Adrenal gland (tissue), 12 donors: ENCODE data around the gene ZDHHC17. TPM values are rescaled to one million over a fixed set of nuclear protein-coding genes. Genes with fewer than 3 reads are reported as not detected.

ENCODE experiments used
- DNase-seq, 7 donors: peaks; one replicate each; pipeline ENCODE4 v3.0.0-alpha.2; 2019 to 2020
- H3K27ac ChIP-seq, 5 donors: fragments of 200-600 bp; sonication (generic) in 4 of 5; 1 replicate in 3 of 5; 2 replicates in 2 of 5; pipeline versions ENCODE4 v1.5.1 to v1.8.0; 2016 to 2020; ENCODE audit warnings: mild to moderate bottlenecking in 1 of 5
- H3K27me3 ChIP-seq: fragments of 200-600 bp; 2 replicates; pipeline ENCODE4 v1.8.0; 2021
- H3K36me3 ChIP-seq, 2 donors: fragments of 200-600 bp; replicated peaks in 1 of 2; 1 replicate in 1 of 2; 2 replicates in 1 of 2; pipeline versions ENCODE4 v1.5.1 to v1.8.0; 2018 to 2022
- H3K4me1 ChIP-seq, 2 donors: fragments of 200-600 bp; replicated peaks in 1 of 2; 1 replicate in 1 of 2; 2 replicates in 1 of 2; pipeline versions ENCODE4 v1.5.1 to v1.8.0; 2018 to 2021
- H3K4me3 ChIP-seq, 4 donors: fragments of 200-600 bp; sonication (generic) in 3 of 4; one replicate each; pipeline ENCODE4 v1.5.1; 2016 to 2018
- H3K9me3 ChIP-seq, 3 donors: fragments of 200-600 bp; sonication (generic) in 1 of 3; replicated peaks in 1 of 3; 1 replicate in 2 of 3; 2 replicates in 1 of 3; pipeline versions ENCODE4 v1.5.1 to v1.8.0; 2016 to 2021
- POLR2A ChIP-seq, 2 donors: fragments of 450-650 bp; IDR thresholded peaks; one replicate each; pipeline ENCODE4 v1.6.1; 2017; ENCODE audit warnings: antibody characterized with exemption in 2 of 2, mild to moderate bottlenecking in 2 of 2, moderate library complexity in 1 of 2
- WGBS, 4 donors: extraction: QIAGEN DNeasy Blood & Tissue Kit in 2 of 4; methylation state at CpG; one replicate each; pipeline versions ENCODE4 v1.1.5 to v1.1.7; 2013 to 2017; 5-methylcytosine and 5-hydroxymethylcytosine counted together
- intact Hi-C, 2 donors: fragments of 100-400 bp; cut with DNase I; formaldehyde crosslinking; loops; one replicate each; pipeline versions ENCODE4 v1.14.1 to v1.15.0; 2022 to 2023
- polyA plus RNA-seq, 3 donors: library from polyadenylated mRNA; stranded (reverse); fragments of 200-250 nt in 2 of 3; fragments of 350-450 nt in 1 of 3; fragmentation: Illumina TruSeq in 1 of 3; extraction: RNeasy Lipid Tissue Mini Kit (QIAGEN cat#74804) in 1 of 3; gene quantifications; one replicate each; pipeline ENCODE4 v1.2.3, GENCODE V29; 2013 to 2014
- total RNA-seq, 9 donors: library from RNA; depleted of rRNA in 4 of 9; stranded (reverse); fragments of >200 nt in 4 of 9; fragments of 120-200 nt in 1 of 9; fragmentation: NEBNext Ultra II Directional in 1 of 9; extraction: Animal tissue kit (Norgen Biotek cat#: 25700) in 1 of 9; gene quantifications; one replicate each; pipeline versions ENCODE4 v1.1.0 to v1.2.4, GENCODE V29; 2013 to 2023
- TF ChIP-seq, protein P1 (sequence below), 6 experiments: fragments of 450-650 bp in 4 of 6; fragments of 200-600 bp in 2 of 6; sonication (generic) in 1 of 6; IDR thresholded peaks; 1 replicate in 5 of 6; 2 replicates in 1 of 6; pipeline versions ENCODE4 v1.5.1 to v1.8.0; 2016 to 2021; ENCODE audit warnings: antibody characterized with exemption in 6 of 6, mild to moderate bottlenecking in 2 of 6, moderate library complexity in 1 of 6
- donor health status: healthy with polysubstance abuse.
- donor health status: Bipolar disorder and iron deficiency.
- donor health status: DM: yes; HTN: yes; CAD: no.
- donor health status: DM: no; HTN: no; CAD: no.
- donor health status: DM: no; HTN: no; CAD: no.
- donor health status: DM: yes; HTN: yes; CAD: no.

Gene ZDHHC17
- total and polyA plus RNA-seq, 12 donors, result 17.7 to 102 (median 31.7) TPM

- Histone ChIP-seq H3K27ac (no peak overlapping the region), H3K4me1 (no peaks in the 10 kb centered on the region), H3K36me3 (no peaks in the 10 kb centered on the region), H3K27me3 (no peaks in the 10 kb centered on the region), H3K4me3 (no peak overlapping the region), H3K9me3 (no peaks in the 10 kb centered on the region)
- no peak for DNase-seq
- TF ChIP-seq, protein P1, sequence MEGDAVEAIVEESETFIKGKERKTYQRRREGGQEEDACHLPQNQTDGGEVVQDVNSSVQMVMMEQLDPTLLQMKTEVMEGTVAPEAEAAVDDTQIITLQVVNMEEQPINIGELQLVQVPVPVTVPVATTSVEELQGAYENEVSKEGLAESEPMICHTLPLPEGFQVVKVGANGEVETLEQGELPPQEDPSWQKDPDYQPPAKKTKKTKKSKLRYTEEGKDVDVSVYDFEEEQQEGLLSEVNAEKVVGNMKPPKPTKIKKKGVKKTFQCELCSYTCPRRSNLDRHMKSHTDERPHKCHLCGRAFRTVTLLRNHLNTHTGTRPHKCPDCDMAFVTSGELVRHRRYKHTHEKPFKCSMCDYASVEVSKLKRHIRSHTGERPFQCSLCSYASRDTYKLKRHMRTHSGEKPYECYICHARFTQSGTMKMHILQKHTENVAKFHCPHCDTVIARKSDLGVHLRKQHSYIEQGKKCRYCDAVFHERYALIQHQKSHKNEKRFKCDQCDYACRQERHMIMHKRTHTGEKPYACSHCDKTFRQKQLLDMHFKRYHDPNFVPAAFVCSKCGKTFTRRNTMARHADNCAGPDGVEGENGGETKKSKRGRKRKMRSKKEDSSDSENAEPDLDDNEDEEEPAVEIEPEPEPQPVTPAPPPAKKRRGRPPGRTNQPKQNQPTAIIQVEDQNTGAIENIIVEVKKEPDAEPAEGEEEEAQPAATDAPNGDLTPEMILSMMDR (IDR thresholded peaks at IDR 0.05), result no peak
- TF ChIP-seq POLR2A (IDR thresholded peaks at IDR 0.05), result no peak
- intact Hi-C loops, result no loop called here
- 61 to 68% (median 66%) methylated on average over 4 of the region's 4 CpGs for WGBS, 4 donors
Measured at GRCh38 chr12:76901628-76902380, 137.9 kb downstream of the ZDHHC17 start.

Other genes with a start within 250 kb of the ZDHHC17 start
- gene OSBPL8, start 204.3 kb upstream of the ZDHHC17 start, total RNA-seq, result 100 to 1,000 TPM in 1 of 9 donors, 10 to 100 TPM in 8; 26.1 to 154 (median 56.0) TPM
- gene OSBPL8, start 204.3 kb upstream of the ZDHHC17 start, polyA plus RNA-seq, result 10 to 100 TPM in 1 of 3 donors, 1 to 10 TPM in 2; 3.7 to 27.7 (median 8.0) TPM
- gene CSRP2, start 114.9 kb downstream of the ZDHHC17 start, total RNA-seq, result 10 to 100 TPM in 1 of 9 donors, 1 to 10 TPM in 7, under 1 TPM in 1; 0.61 to 11.3 (median 5.1) TPM
- 10 to 100 TPM in 1 of 3 donors, 1 to 10 TPM in 2; 6.4 to 19.5 (median 7.2) TPM for gene CSRP2, start 114.9 kb downstream of the ZDHHC17 start, polyA plus RNA-seq